OCI-LY7 (cell line): ENCODE measurements around the gene EDEM3.

Experiments
- CTCF ChIP-seq: fragments of 200-600 bp; sonication (generic); conservative IDR thresholded peaks from 2 replicates; pipeline ENCODE4 v1.5.1; 2014; ENCODE audit warnings: mild to moderate bottlenecking, antibody characterized with exemption, low read length, moderate library complexity, mixed read lengths
- EZH2phosphoT487 ChIP-seq: fragments of 200-600 bp; sonication (generic); IDR thresholded peaks from 2 replicates; pipeline ENCODE4 v1.6.1; 2018; ENCODE audit warnings: low read depth, borderline replicate concordance, mild to moderate bottlenecking, mixed run types, antibody characterized with exemption, low read length, moderate library complexity, mixed read lengths

- TF ChIP-seq CTCF (no peak), EZH2phosphoT487 (no peak)
Observed at GRCh38 chr1:184764483-184764882, 9.8 kb upstream of the EDEM3 start.
